Thymus (tissue), 11 donors: Measurements from ENCODE around the gene TMEM54. TPM values are rescaled to one million over a fixed set of nuclear protein-coding genes. Genes with fewer than 3 reads are reported as not detected.

Experiments used
- DNase-seq, 9 donors: peaks; one replicate each; pipeline ENCODE4 v3.0.0-alpha.2; 2013; ENCODE audit warnings: low spot score in 9 of 9, low read depth in 6 of 9, missing footprints in 1 of 9
- H3K27ac ChIP-seq, 2 donors: one replicate each; pipeline ENCODE4 v1.5.1; 2013; ENCODE audit warnings: control low read depth in 1 of 2, low read depth in 1 of 2, low read length in 1 of 2, mild to moderate bottlenecking in 1 of 2, moderate library complexity in 1 of 2
- H3K27me3 ChIP-seq, 2 donors: one replicate each; pipeline ENCODE4 v1.5.1; 2013; ENCODE audit warnings: low read length in 1 of 2; ENCODE audit not compliant: control insufficient read depth in 2 of 2, insufficient read depth in 1 of 2
- H3K36me3 ChIP-seq, 2 donors: one replicate each; pipeline ENCODE4 v1.5.1; 2013; ENCODE audit warnings: low read length in 1 of 2, mild to moderate bottlenecking in 1 of 2, moderate library complexity in 1 of 2; ENCODE audit not compliant: control insufficient read depth in 2 of 2, insufficient read depth in 2 of 2
- H3K4me1 ChIP-seq, 2 donors: one replicate each; pipeline ENCODE4 v1.5.1; 2013; ENCODE audit warnings: low read length in 2 of 2; ENCODE audit not compliant: control insufficient read depth in 2 of 2, insufficient read depth in 2 of 2
- H3K4me3 ChIP-seq, 2 donors: one replicate each; pipeline ENCODE4 v1.5.1; 2013; ENCODE audit warnings: low read length in 2 of 2, control low read depth in 1 of 2, mild to moderate bottlenecking in 1 of 2
- H3K9me3 ChIP-seq, 2 donors: one replicate each; pipeline ENCODE4 v1.5.1; 2013; ENCODE audit warnings: low read length in 1 of 2, mild to moderate bottlenecking in 1 of 2; ENCODE audit not compliant: control insufficient read depth in 2 of 2, insufficient read depth in 1 of 2
- WGBS: extraction: QIAGEN DNeasy Blood & Tissue Kit; methylation state at CpG from one replicate; pipeline ENCODE4 v1.1.7; 2013; 5-methylcytosine and 5-hydroxymethylcytosine counted together
- polyA plus RNA-seq: library from polyadenylated mRNA; stranded (reverse); fragments of 200-250 nt; gene quantifications from one replicate; pipeline ENCODE4 v1.2.3, GENCODE V29; 2013
- total RNA-seq: library from RNA; stranded (reverse); fragments of 120-200 nt; gene quantifications from one replicate; pipeline ENCODE4 v1.2.4, GENCODE V29; 2013
- donor health status: healthy.

Gene TMEM54
- total and polyA plus RNA-seq, 2 donors, result 2.2 to 12.9 TPM

- Histone ChIP-seq H3K27me3 (peaks cover 36 to 94% of the 10 kb centered on the region in 2 donors), H3K36me3 (no peaks in the 10 kb centered on the region), H3K9me3 (no peaks in the 10 kb centered on the region), H3K4me3 (no peak overlapping the region), H3K4me1 (peaks cover 0 to 4% of the 10 kb centered on the region in 2 donors), H3K27ac (no peak overlapping the region)
- 90% methylated on average over 7 of the region's 7 CpGs for WGBS
- no peak for DNase-seq
Observed at GRCh38 chr1:32899586-32900296, 1.4 kb downstream of the TMEM54 start.

- Histone ChIP-seq H3K4me1 (peaks cover 0 to 4% of the 10 kb centered on the region in 2 donors), H3K4me3 (no peak overlapping the region), H3K27ac (no peak overlapping the region), H3K9me3 (no peaks in the 10 kb centered on the region), H3K27me3 (peaks cover 40 to 94% of the 10 kb centered on the region in 2 donors), H3K36me3 (no peaks in the 10 kb centered on the region)
- WGBS, result 98% methylated on average over 3 of the region's 3 CpGs
- DNase-seq, result no peak
Observed at GRCh38 chr1:32898958-32899357, 2.2 kb downstream of the TMEM54 start.

GRCh38 chr1:32898056-32898455, 3.1 kb downstream of the TMEM54 start:
- Histone ChIP-seq H3K27ac (no peak overlapping the region), H3K4me1 (peaks cover 3 to 4% of the 10 kb centered on the region in 2 donors), H3K27me3 (peaks cover 49 to 96% of the 10 kb centered on the region in 2 donors), H3K4me3 (no peak overlapping the region), H3K36me3 (no peaks in the 10 kb centered on the region), H3K9me3 (no peaks in the 10 kb centered on the region)
- no peak for DNase-seq
- WGBS, result 96% methylated on average over 9 of the region's 9 CpGs

- no peak overlapping the region for H3K27ac ChIP-seq
- 91% methylated on average over 11 of the region's 11 CpGs for WGBS
- no peak overlapping the region for H3K4me3 ChIP-seq
- peaks cover 3 to 4% of the 10 kb centered on the region in 2 donors for H3K4me1 ChIP-seq
- H3K9me3 ChIP-seq, result peaks cover 2 to 5% of the 10 kb centered on the region in 2 donors
- DNase-seq, result no peak
- no peaks in the 10 kb centered on the region for H3K36me3 ChIP-seq
- peaks cover 50 to 97% of the 10 kb centered on the region in 2 donors for H3K27me3 ChIP-seq
Observed at GRCh38 chr1:32897082-32898049, 3.8 kb downstream of the TMEM54 start.

GRCh38 chr1:32896451-32896850, 4.7 kb downstream of the TMEM54 start:
- H3K27ac ChIP-seq, result no peak overlapping the region
- H3K4me3 ChIP-seq, result no peak overlapping the region
- H3K4me1 ChIP-seq, result peaks cover 2 to 3% of the 10 kb centered on the region in 2 donors
- H3K36me3 ChIP-seq, result no peaks in the 10 kb centered on the region
- peaks cover 4 to 5% of the 10 kb centered on the region in 2 donors for H3K9me3 ChIP-seq
- 90% methylated on average over 5 of the region's 5 CpGs for whole genome bisulfite sequencing
- peaks cover 51 to 97% of the 10 kb centered on the region in 2 donors for H3K27me3 ChIP-seq
- no peak for DNase-seq

GRCh38 chr1:32895325-32896215, 5.6 kb downstream of the TMEM54 start:
- WGBS, result 95% methylated on average over 26 of the region's 26 CpGs
- DNase-seq, result no peak
- peaks cover 44 to 99% of the 10 kb centered on the region in 2 donors for H3K27me3 ChIP-seq
- no peak overlapping the region for H3K27ac ChIP-seq
- no peaks in the 10 kb centered on the region for H3K36me3 ChIP-seq
- peaks cover 0 to 3% of the 10 kb centered on the region in 2 donors for H3K4me1 ChIP-seq
- peaks cover 4 to 5% of the 10 kb centered on the region in 2 donors for H3K9me3 ChIP-seq
- H3K4me3 ChIP-seq, result no peak overlapping the region

GRCh38 chr1:32894681-32895080, 6.5 kb downstream of the TMEM54 start:
- 95% methylated on average over 6 of the region's 6 CpGs for WGBS
- peaks cover 0 to 3% of the 10 kb centered on the region in 2 donors for H3K4me1 ChIP-seq

GRCh38 chr1:32894019-32894600, 7.1 kb downstream of the TMEM54 start:
- Histone ChIP-seq H3K9me3 (peaks cover 4 to 5% of the 10 kb centered on the region in 2 donors), H3K4me3 (no peak overlapping the region), H3K27ac (no peak overlapping the region), H3K27me3 (peaks cover 39 to 95% of the 10 kb centered on the region in 2 donors), H3K4me1 (peaks cover 0 to 3% of the 10 kb centered on the region in 2 donors), H3K36me3 (no peaks in the 10 kb centered on the region)
- 80% methylated on average over 8 of the region's 8 CpGs for WGBS
- DNase-seq, result no peak

More at GRCh38 chr1:32894681-32895080, 6.5 kb downstream of the TMEM54 start:
- Histone ChIP-seq H3K9me3 (peaks cover 4 to 5% of the 10 kb centered on the region in 2 donors), H3K36me3 (no peaks in the 10 kb centered on the region), H3K4me3 (no peak overlapping the region), H3K27ac (no peak overlapping the region), H3K27me3 (peaks cover 41 to 98% of the 10 kb centered on the region in 2 donors)
- DNase-seq, result no peak
